Ammon's horn (tissue), 1 donor: ENCODE measurements around the gene CCNQ.

Experiments used
- DNase-seq: peaks from one replicate; pipeline ENCODE4 v3.0.0-alpha.2; 2016; ENCODE audit warnings: low spot score

Gene CCNQ

GRCh38 chrX:153576239-153576870, 22.6 kb downstream of the CCNQ start:
- no peak for DNase-seq

GRCh38 chrX:153573984-153574383, 25.0 kb downstream of the CCNQ start:
- no peak for DNase-seq

- DNase-seq: no peak
These were observed 26.3 kb downstream of the CCNQ start for GRCh38 chrX:153572601-153573000.

DNA sequence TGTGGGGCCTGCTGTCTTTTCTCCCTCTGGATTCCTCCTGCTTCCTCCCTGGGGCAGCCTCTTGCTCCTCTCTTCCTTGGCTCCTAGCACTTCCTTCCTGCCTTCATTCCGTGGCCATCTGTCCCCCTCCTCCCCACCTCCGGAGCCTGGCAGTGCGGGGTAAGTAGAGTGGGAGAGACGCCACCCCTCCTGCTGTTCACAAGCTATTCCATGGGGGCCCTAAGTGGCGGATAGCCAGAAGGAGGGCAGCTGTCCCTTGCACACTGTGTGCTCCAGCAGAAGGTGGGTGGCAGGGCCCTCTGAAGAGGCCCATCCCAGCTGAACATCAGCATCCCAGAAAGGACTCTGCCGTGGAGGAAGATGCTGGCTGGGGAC, 27.4 kb downstream of the CCNQ start:
- DNase-seq: no peak

DNA sequence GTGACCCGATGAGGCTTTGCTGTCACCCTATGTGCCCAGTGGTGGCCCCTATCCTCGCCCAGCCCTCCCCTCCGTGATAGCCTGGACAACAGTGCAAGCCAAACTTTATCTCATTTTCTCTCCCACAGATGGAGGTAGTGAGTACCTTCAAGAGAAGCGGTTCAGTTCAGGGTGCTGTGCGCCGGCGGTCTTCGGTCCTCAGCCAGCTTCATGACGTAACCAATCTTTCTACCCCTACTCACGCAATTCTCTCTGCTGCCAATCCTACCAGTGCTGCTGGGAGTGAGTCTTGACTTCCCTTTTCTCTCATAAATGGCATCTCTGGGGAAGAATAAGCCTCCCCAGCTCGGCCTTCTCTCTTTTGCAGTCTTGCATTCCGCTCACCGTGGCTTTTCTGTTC, 29.5 kb downstream of the CCNQ start:
- no peak for DNase-seq

- no peak for DNase-seq
These were observed 30.4 kb downstream of the CCNQ start for GRCh38 chrX:153568451-153569011.

DNA sequence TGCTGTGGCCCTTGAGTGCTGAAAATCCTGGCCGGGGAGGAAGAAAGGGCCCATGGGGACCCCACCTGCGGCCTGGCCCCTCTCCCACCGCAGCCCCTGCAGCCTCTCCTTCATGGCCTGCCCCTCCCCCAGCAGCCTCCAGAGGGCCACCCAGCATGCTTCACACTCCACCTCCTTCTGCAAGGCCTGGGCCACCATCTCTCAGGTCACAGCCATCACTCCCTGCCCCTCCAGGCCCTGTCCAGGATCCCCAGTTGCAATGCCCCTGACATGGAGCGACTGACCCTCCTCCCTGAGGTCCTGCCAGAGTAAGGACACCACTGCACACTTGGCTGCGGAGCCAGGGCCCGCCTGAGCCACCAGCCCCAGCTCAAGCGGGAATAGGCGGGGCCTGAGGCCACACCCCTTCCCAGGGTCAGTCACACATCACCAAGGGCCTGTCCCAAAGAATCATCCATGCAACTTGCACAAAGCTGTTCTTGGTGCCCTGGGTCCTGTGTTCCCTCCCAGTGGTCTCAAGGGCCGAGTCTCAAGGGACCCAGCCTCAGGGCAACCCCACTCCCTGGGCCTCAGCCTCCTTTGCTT, 32.9 kb downstream of the CCNQ start:
- no peak for DNase-seq

- no peak for DNase-seq
These were observed 34.8 kb downstream of the CCNQ start for GRCh38 chrX:153564047-153564606.

DNA sequence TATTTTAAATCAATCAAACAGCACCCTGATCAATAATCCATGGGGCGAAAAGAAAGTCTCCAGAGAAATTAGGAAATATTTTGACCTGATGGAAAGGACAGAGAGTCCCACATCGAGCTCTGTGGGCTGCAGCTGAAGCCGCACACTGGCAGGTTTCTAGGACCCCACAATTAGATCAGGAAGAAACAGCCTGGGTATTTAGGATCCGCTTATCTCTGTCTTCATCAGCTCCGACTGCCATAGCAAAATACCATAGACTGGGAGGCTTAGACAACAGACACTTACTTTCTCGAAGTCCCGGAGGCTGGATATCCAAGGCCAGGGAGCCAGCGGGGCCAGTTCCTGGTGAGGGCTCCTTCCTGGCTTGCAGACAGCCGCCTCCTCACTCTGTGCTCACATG, 36.4 kb downstream of the CCNQ start:
- no peak for DNase-seq

DNA sequence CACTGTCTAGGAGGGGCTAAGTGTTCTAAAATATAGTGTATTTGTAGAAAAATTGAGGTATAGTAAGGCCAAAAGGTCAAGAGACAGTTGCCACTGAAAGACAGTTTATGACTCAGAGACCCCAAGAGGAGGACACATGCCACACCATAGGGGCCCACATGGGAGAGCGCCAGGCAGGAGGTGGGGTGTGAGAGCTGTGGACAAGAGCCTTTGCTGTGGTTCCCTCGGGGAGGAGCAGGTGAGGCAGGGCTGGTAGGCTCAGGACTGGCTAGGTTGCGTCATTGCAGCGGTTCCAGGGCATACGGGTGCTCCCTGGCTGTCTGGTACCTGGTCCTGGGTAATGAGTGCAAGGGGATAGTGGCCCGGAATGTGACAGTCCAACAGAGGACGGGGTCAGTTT, 37.6 kb downstream of the CCNQ start:
- no peak for DNase-seq

DNA sequence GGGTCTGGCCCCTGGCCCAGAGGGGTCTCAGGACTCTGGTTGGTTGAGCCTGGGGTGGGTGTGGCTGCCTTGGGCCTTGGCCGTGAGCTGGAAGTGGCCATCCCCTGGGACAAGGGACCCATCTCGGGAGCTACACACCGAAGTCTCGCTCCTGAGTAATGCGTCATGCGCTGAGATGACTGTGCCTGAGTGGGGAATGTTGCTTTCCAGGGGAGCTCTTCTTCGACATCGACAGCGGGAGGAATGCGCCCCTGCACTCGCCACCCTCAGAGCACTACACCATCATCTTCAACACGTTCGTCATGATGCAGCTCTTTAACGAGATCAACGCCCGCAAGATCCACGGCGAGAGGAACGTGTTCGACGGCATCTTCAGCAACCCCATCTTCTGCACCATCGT, 38.5 kb downstream of the CCNQ start:
- no peak for DNase-seq

GRCh38 chrX:153560000-153560399, 38.9 kb downstream of the CCNQ start:
- no peak for DNase-seq

GRCh38 chrX:153557618-153558355, 41.2 kb downstream of the CCNQ start:
- peak; percentile 64 for DNase-seq

- no peak for DNase-seq
These were observed 42.2 kb downstream of the CCNQ start for GRCh38 chrX:153556767-153557166.

DNA sequence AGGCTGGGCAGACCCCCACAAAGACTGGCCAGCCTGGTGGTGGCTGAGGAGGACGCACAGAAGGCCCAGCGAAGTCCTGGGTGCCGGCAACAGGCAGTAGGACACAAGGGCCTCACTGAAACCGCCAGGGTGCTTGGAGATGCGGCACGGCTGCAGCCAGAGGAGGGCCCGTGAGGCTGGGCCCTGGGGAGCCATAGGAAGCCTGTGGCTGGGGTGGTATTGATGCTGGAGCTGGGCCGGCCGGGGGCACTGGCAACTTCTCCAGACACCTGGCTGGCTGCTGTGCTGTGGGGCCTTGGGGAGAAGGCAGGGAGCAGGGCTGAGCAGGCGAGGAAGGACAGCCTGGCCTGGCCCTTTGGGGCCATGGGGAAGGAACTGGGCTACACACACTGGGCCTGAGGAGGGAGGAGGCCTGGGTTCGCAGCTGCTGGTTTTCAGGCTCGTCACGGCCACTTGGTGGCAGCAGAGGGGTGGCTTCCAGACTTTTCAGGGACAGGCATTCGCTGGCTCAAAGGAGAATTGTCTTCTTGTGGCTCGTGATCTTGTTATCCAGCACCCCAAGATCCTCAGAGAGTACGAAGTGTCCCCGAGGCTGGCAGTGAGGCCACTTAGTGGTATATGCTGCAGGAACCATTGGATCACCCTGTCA, 44.3 kb downstream of the CCNQ start:
- DNase-seq: peak; percentile 88

- no peak for DNase-seq
These were observed 47.8 kb downstream of the CCNQ start for GRCh38 chrX:153551135-153551534.

- no peak for DNase-seq
These were observed 49.1 kb downstream of the CCNQ start for GRCh38 chrX:153549807-153550206.

DNA sequence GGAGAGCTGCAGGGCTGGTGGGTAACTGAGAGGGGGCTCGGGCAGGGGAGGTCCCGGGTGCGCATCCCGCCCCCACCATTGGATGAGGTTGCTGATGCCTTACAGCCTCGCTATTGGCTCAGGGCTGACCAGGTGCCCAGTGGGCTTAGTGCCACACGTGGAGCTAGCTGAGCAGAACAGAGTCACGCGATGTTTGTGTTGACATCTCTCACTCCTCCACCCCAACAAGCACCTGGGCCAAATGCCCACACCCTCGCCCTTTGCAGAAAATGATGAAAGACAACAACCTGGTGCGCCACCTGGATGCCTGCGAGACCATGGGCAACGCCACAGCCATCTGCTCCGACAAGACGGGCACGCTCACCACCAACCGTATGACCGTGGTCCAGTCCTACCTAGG, 49.7 kb downstream of the CCNQ start:
- DNase-seq: no peak

GRCh38 chrX:153547195-153547594, 51.7 kb downstream of the CCNQ start:
- DNase-seq: no peak

- DNase-seq: no peak
These were observed 52.6 kb downstream of the CCNQ start for GRCh38 chrX:153546386-153546785.

- no peak for DNase-seq
These were observed 54.2 kb downstream of the CCNQ start for GRCh38 chrX:153544727-153545126.

DNA sequence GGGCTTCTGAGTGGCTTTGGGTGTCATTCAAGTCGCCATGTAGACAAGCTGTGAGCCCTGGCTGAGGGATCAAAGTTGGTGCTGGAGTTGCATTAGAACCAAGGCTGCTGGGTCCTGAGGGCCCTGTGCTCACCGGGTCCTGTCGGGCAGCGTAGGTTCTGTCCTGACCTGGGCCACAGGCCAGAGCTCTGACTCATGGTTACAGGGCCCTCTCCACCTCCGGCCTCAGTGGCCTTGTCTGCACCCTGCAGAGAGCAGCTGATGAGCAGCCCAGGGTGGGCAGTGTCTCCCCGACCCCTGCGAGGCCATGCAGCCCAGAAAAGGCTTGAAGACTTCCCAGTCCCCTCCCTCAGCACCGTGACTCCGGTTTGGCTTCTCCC, 59.0 kb downstream of the CCNQ start:
- DNase-seq: no peak
